ENCODE results near the gene CFAP45.

Gene CFAP45

DNA sequence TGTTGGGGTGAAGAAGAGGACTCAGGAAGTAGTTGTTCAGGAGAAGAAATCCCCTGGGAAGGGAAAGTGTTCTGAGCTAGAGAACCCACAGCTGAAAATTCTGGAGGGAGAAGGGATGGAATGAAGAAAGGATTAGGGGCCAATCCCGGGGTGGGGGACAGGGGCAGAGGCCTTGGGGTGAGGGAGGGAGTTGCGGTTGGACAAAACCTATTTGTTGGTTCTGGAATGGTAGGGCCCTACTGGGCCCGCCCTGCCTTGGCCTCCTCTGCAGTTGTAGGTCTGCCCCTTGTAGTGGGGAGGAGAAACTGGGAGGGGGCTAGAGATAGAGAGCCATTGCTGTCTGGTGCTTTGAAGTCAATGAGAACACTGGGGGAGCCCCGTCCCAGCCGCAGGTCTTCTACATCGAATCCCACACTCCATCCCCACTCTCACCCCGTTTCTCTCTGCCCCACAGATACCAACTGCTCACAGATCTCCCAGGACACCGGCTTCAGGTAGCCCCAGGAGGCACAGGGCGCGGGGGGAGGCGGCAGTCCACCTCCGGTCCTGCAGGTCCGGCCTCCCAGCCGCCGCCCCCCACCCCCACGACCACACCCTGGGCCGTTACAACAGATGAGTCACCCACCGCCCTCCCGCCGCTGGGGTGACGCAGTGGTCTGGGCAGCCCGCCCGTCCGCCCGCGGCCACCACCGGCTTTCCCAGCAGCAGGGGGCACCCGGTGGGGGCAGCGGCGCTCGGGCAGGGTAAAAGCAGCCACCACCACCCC lies 24.2 kb upstream of the CFAP45 start:
- peak; percentile 21 to 33 for DNase-seq (ENCODE audit: low read depth in 1 of 2, low spot score in 1 of 2)

DNA sequence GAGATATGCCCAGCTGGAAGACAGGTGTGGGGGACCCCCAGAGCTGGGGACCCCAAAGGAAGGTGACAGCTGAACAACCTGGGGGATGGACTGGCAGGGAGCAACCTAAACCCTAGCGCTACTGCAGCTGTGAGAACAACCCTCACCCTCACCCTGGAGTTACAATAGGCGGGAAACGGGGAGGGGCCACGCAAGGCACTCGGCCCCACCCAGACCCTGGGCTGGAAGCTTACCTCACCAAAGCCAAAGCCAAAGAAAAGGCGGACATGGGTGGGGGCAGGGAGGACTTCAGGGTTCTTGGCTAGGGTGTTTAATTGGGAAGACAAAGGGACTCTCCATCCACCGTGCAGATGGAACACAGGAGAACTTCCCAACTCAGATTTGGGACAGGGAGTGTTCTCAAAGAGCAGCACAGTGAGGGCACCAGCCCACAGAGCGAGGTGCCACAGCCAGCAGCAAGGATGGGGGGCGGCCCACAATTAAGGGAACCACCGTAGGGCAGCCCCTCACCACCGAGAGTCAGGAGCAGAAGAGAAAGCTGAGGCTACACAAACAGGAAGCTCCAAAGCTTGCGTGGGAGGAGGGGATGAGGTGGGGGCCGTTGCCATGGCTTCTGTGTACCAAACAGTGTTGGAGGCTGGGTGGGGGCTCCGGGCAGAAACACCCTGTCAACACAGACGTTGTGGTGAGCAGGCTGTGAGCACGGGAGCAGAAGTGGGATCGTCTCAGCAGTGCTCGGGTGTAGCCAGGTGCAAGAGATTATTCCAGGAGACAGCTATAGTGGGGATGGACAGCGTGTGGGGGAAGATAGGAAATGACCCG lies 23.4 kb upstream of the CFAP45 start:
- peak; percentile 41 to 72 for DNase-seq (ENCODE audit: low read depth in 1 of 2, low spot score in 1 of 2)

DNA sequence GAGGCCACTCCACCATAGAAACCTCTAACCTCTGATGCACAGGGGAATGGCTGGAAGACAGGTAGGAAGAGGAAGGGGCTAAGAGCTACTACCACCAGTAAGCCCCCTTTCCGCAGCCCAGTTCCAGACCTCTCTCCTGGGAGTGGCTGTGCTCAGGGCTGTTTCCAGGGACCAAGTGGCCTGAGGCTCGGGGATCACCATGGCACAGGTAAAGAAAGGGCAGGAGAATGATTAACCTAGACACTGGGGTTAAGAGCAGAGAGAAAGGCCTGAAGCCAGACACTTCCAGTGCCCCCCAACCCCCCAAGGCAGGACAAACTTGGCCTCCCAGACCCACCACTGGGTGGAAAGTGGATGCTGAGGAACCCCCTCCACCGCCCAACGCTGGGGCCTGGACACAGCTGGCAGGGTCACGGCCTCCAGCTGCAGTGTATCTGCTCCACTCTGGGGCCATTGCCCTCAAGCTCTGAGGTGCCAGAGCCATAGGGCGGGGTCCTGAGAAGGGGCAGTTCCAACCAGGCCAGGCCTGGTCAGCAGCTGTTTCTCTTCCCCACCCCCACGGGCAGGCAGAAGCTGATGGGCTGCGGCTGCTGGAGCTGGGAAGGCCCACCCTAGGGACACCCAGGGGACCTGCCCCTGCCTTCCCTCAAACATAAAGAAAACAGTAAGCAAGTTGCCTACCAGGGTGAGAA lies 22.7 kb upstream of the CFAP45 start:
- no peak for DNase-seq (ENCODE audit: low read depth in 1 of 2, low spot score in 1 of 2)

DNA sequence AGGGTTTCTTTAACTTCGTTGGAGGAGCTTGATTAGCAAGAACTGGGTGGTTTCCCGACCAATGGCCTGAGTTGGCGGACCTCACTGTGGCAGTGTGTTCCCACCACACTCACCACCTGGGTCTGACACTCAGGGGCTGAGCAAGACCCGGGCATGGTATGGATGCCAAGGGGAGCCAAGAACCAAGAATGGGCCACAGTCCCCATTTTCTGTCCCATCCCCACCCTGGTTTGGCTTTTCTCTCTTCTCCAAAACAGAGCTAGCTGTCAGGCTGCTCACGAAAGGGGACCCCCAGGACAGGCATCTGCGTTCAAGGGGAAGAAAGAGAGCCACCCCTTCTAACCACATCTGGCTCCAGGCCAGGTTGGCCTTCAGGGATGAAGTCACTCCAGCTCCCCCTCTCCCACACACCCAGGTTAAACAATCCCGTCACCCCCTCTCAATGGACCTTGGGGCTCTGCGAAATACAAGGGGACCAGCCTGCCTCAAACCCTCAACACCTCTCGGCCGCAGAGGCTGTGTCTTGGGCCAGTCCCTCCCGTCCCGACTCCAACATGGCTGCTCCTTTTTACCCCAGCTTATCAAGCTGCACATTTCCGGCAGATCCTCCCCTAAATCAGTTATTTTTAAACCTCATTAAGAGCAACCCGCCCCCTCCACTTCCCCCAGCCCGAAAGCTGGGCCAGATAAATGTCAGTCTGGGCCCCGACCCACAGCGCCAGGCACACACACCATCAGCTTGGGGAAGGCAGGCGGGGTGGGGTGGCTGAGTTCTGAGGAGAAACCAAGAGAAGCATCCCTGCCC lies 21.9 kb upstream of the CFAP45 start:
- DNase-seq (ENCODE audit: low read depth in 1 of 2, low spot score in 1 of 2), result no peak

DNA sequence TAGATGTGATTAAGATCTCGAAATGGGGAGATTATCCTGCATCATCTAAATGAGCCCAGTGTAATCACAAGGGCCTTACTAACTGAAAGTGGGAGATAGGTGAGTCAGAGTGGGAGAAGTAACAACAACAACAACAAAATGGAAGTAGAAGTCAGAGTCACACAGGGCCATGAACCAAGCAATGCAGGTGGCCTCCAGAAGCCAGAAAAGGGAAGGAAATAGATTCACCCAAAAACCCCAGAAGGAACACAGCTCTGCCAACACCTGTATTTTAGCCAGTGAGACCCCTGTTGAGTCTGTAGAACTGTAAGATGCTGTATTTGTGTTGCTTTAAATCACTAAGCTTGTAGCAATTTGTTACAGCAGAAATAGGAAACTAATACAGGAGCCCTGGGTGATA lies 21.3 kb upstream of the CFAP45 start:
- DNase-seq (ENCODE audit: low read depth in 1 of 2, low spot score in 1 of 2), result no peak

DNA sequence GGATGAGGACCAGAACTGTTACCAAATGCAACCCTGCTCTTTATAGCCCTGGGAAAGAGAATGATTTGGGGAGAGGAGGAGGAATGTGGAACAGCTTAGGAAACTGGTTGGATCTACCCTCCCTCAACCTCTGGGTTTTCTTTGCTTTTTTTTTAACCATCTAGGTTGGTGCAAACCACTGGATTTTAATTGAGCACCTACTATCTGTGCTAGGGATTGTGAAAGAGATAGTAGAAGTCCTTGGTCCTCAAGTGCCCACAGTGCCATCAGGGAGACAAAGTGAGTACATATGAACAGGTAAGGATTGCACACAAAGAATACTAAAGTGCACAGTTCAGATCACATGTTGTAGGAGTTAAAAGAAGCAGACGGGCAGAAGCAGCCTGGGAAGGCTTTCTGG lies 20.7 kb upstream of the CFAP45 start:
- no peak for DNase-seq (ENCODE audit: low read depth in 1 of 2, low spot score in 1 of 2)

DNA sequence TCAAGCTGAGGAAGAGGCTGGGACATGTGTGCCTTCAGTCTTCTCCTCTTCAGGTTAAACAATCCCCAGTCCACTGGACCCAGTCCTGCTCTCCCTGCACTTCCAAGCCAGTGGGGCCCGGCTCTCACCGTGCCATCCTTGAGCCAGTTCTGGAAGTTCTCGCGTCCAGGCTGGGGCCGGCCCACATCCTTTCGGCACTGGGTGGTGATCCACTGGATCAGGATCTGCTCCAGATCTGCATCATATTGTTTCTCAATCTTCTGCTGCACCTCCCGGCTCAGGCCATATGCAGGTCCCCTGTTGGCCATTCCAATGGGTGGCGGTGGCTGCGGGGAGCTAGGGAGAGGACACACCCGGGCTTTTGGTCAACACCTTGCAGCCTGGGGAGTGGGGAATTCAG lies 20.2 kb upstream of the CFAP45 start:
- DNase-seq (ENCODE audit: low read depth in 1 of 2, low spot score in 1 of 2), result no peak

DNA sequence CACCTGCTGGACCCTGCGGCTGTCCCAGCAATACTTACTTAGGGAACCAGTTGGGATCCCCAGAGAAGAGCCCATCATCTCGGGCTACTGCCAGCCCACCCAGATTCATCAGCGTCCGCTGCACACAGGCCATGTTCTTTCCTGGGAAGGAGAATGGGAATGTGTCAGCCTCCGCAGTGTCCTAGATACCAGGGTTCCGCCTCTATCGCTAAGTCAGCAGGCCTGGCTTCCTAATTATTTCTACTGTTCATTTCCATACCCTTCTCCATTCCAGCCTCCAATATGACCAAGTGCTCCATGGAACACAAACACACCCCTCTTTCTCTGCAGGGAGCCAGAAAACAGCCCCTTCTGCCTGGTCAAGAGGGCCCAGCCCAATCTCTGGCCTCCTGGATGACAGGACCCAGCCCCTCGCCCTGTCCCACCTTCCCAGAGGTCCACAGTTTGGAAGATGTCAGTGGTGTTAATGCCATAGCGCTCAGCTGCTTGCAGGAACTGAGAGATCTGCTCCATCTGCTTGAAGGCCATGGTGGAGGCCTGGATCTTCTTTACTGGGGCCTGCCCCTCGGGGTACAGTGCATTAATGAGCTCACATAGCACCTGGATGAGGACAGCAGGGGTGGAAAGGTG lies 19.4 kb upstream of the CFAP45 start:
- DNase-seq (ENCODE audit: low read depth in 1 of 2, low spot score in 1 of 2), result no peak

DNA sequence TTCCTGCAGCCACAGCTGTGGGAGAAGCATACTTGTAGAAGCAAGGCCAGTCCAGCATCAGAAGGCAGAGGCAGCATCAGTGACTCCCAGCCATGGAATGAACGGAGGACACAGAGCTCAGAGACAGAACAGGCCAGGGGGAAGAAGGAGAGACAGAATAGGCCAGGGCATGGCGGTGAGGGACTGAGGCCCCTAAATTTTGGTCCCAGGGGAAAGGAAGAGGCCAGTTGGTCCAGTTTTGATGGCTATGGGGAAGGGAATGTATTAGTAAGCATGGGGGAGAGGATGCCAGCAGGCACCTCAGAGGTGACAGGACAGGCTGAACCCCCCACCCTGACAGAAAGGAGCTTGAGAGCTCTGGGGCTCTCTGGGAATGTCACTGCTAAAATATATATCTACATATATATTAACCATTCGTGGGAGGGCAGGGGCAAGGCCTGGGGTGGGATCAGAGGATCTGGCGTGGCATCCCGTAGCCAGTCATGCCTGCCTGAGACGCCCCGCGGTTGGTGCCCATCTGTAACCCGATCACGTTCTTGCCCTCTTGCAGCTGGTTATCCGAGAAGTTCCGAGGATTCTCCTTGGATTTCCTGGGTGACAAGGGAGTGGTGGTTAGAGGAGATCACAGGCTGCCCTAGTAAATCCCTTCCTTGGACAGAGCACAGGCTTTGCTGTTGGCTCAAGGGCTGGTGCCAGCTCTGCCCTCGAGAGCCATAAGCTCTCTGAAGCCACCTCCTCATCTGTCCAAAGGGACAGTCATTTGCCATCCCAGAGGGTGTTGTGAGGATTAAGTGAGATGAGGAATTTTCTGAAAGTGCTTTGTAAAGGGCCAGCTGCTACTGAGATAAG lies 18.6 kb upstream of the CFAP45 start:
- DNase-seq (ENCODE audit: low read depth in 1 of 2, low spot score in 1 of 2), result no peak

DNA sequence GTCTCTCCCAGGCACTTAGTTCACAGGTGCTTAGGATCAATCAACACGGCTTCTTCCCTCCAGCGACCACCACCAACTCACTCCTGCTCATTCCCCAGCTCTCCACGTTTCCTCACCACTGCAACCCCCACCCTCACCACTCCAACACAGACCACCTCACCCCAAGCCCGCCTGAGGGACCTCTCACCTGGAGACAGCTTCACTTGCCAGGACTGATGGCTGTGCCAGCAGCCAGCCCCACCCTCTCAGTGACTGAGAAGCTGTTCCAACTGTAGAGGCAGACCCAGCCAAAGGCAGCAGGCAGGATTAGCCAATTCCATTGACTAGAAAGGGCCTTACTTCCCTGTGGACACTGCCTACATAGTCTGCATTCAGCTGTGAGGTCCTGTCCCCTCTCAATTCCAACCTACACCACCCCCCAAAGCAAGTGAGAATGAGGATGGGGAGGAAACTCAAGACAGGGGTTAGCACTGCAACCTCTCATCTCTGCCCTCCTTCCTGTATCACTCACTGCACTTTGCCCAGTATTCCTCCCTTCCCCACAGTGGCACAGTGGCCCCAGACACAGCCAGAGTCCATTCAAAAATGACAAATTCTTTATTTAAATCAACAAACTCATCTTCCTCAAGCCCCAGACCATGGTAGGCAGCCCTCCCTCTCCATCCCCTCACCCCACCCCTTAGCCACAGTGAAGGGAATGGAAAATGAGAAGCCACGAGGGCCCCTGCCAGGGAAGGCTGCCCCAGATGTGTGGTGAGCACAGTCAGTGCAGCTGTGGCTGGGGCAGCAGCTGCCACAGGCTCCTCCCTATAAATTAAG lies 17.8 kb upstream of the CFAP45 start:
- DNase-seq (ENCODE audit: low read depth in 1 of 2, low spot score in 1 of 2), result no peak

DNA sequence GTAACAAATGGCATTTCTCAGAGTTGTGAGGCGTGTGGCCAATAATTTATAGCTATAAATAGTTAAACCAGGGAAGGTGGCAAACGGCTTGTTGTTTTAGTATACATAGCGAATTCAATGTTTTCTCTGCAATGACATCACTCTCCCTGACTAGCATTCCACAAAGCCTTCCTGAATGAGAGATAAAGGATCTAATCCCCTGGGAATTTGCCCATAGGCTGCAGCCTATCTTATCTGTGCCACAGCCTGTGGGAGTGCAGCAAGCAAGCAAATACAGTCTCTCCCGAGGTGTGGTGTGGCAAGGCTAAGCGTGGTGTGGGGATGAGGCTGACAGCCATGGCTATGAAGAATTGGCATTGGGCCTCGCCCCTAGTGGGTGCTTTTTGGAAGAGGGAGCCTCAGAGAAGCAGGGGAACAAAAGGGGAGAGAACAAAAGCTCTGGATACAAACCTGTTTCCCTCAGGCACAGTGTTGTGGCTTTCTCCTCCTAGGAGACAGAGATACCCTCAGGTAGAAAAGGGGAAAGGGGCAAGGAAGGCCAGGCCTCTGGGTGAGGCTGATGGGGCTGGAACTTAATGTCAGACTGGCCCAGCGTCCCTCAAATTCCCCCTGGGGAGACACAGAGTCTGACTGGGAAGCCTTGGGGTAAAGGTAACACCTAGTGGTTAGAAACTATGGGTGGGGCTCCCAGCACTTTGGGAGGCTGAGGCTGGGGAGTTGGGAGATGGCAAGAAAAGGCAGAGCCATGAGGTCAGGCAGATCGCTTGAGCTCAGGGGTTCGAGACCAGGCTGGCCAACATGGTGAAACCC lies 16.5 kb upstream of the CFAP45 start:
- no peak for DNase-seq (ENCODE audit: low read depth in 1 of 2, low spot score in 1 of 2)

DNA sequence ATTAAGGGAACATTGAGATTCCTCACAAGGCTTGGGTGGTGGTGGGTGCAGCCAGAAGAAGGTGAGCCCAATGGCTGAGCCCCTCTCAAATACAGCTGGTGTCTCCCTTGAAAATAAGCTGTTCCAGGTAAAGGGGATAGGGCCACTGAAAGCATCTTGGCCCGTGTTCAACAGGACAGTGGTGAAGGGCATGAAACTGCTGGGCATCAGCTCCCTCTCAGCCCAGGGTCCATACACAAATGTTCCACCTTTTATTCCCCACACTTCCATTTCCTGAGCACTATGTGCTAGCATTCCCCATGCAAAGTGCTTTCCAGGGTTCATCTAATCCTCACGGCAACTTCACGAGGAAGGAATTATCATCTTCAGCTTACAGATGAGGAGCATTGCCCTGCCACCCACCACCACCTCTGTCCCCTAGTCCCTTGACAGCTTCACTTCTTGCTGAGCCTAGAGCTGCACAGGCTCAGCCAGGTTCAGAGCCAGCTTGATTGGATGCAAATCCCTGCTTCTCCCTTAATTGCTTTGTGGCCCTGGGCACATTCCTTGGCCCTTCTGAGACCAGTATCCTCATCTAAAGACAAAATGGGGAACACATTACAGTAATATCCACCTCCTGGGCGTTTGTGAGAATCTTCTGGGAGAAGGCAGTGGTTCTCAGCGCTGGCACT lies 15.7 kb upstream of the CFAP45 start:
- no peak for DNase-seq (ENCODE audit: low read depth in 1 of 2, low spot score in 1 of 2)

DNA sequence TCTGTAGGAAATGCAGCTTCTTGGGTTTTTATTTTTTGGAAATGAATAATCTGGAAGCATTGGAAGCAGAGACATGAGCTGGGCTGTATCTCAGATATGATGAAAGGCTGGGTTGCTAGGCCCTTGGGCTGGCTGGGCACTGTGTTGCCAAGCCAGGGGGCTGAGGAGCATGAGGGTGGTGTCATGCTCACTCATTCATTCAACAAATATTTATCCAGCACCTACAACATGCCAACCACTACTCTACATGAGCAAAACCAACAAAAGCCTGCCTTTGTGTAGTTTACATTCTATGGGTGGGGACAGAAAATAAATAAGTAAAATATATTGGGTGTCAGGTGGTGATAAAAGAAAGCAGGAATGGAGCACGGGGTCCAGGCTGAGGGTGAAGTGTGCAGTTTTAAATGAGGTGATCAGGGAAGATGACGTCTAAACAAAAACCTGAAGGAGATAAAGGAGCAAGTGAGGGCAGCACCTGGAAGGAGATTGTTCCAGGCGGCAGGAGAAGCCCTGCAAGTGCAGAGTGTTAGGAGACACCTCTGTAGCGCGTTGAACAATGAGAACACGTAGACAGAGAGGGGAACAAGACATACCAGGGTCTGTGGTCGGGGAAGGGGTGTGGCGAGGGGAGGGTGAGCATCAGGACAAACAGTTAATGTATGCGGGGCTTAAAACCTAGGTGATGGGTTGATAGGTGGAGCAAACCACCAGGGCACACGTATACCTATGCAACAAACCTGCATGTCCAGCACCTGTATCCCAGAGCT lies 14.5 kb upstream of the CFAP45 start:
- DNase-seq (ENCODE audit: low read depth in 1 of 2, low spot score in 1 of 2), result no peak

DNA sequence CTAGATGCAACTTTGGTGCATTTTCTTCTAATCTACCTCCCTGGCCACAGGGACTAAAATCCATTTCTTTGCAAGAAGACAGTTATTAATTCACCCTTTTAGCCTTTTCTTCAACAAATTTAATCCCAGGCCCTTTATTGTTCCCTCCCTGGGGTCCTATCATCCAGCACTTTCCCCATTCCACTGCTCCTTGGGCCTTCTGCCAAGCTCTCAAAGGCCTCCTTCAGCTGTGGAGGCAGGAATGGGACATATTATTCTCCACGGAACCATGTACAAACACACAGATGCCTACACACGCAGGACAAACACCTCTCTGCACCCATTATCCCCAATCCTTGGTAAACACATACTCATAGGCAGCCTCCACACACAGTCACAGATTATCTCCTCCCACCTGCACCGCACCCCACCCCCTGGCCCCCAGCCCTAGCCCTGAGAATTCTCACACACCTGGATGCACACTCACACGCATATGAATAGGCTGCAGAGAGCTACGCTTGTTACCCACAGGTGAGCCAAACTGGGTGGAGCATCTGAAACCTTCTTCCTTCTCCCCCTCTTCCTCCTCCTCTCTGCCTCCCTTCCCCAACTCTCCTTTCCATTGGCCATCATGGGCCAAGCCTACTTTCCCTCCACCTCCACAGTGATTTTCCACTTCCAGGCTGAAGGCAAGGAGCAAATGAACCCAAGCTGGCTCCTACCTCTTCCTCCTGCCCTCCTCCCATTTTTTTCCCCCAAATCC lies 13.7 kb upstream of the CFAP45 start:
- no peak for DNase-seq (ENCODE audit: low read depth in 1 of 2, low spot score in 1 of 2)

DNA sequence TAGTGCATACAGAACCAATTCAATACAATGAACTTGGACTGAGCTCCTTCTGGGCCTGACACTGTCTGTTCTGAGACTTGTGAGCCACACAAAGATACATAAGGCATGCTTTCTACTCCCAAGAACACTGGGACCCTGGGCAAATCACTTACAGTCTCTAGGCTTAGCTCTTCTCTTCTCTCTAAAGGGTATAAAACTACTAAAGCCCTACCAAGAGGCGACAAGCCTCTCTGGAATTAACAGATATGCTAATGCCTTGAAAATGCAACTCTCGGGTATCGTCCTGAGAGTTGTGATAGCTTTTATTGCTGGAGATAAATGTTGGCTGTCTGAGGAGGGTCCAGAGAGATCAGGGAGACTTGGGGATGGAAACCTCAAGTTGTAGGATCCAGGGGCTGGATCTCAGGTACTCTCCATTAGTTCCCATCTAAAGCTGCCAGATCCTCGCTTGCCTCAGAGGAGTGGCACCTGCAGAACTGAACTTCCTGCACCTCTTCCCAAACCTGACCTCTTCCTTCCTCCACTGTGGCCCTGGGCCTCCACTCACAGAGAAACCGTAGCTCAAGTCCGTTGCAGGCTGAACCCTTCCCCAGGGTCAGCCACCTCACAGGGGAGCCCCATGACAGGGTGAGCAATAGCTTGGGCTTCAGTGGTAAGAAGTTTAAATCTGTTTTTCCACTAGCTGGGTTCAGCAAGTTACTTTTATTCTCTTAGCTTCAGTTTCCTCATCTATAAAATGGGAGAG lies 11.5 kb upstream of the CFAP45 start:
- DNase-seq (ENCODE audit: low read depth in 1 of 2, low spot score in 1 of 2), result no peak
